ENCODE results near the gene PDE4C. TPM values are rescaled to one million over a fixed set of nuclear protein-coding genes. Genes with fewer than 3 reads are reported as not detected.

Gene PDE4C
- total RNA-seq, 1 donor from 2014 or later = 0.20 TPM

- no peak for DNase-seq (ENCODE audit: low read depth)
Observed at GRCh38 chr19:18198374-18198773, 27.9 kb downstream of the PDE4C start.

GRCh38 chr19:18197941-18198340, 28.3 kb downstream of the PDE4C start:
- DNase-seq (ENCODE audit: low read depth) = no peak

GRCh38 chr19:18197306-18197705, 28.9 kb downstream of the PDE4C start:
- no peak for DNase-seq (ENCODE audit: low read depth)

GRCh38 chr19:18196511-18196845, 29.8 kb downstream of the PDE4C start:
- DNase-seq (ENCODE audit: low read depth) = no peak

GRCh38 chr19:18194554-18195238, 31.5 kb downstream of the PDE4C start:
- no peak for DNase-seq (ENCODE audit: low read depth)

- no peak for DNase-seq (ENCODE audit: low read depth)
Observed at GRCh38 chr19:18194181-18194530, 32.1 kb downstream of the PDE4C start.

- no peak for DNase-seq (ENCODE audit: low read depth)
Observed at GRCh38 chr19:18193388-18194180, 32.7 kb downstream of the PDE4C start.

- peak; percentile 99 for DNase-seq (ENCODE audit: low read depth)
Observed at GRCh38 chr19:18192673-18193387, 33.4 kb downstream of the PDE4C start, which contains the start of gene MPV17L2. MPV17L2 (plus strand) TSS chr19:18193218; CDS start chr19:18193282, 64 bp downstream.

- DNase-seq (ENCODE audit: low read depth) = no peak
Observed at GRCh38 chr19:18191640-18192062, 34.6 kb downstream of the PDE4C start.

- no peak for DNase-seq (ENCODE audit: low read depth)
Observed at GRCh38 chr19:18190278-18190677, 36.0 kb downstream of the PDE4C start.

GRCh38 chr19:18185538-18185937, 40.7 kb downstream of the PDE4C start:
- no peak for DNase-seq (ENCODE audit: low read depth)

GRCh38 chr19:18183529-18183928, 42.7 kb downstream of the PDE4C start:
- DNase-seq (ENCODE audit: low read depth) = no peak

- no peak for DNase-seq (ENCODE audit: low read depth)
Observed at GRCh38 chr19:18179957-18180356, 46.3 kb downstream of the PDE4C start.

- no peak for DNase-seq (ENCODE audit: low read depth)
Observed at GRCh38 chr19:18176367-18177310, 49.6 kb downstream of the PDE4C start.

GRCh38 chr19:18174983-18175382, 51.3 kb downstream of the PDE4C start:
- DNase-seq (ENCODE audit: low read depth) = no peak

Other genes with a start within 250 kb of the PDE4C start
- gene ARRDC2, start 218.3 kb downstream of the PDE4C start, total RNA-seq = 14.9 and 18.6 TPM in 2 replicates
- gene IL12RB1, start 139.5 kb downstream of the PDE4C start, total RNA-seq = not detected in 2 replicates
- gene MAST3, start 128.7 kb downstream of the PDE4C start, total RNA-seq = 0.35 and 5.7 TPM in 2 replicates
- gene PIK3R2, start 73.3 kb downstream of the PDE4C start, total RNA-seq = 15.8 and 56.9 TPM in 2 replicates
- gene IFI30, start 52.6 kb downstream of the PDE4C start, total RNA-seq = 20.8 and 25.1 TPM in 2 replicates
- 12.3 and 57.1 TPM in 2 replicates for gene MPV17L2, start 33.2 kb downstream of the PDE4C start, total RNA-seq
- 0.35 and 0.80 TPM in 2 replicates for gene RAB3A, start 22.4 kb downstream of the PDE4C start, total RNA-seq
- 0.50 TPM in 1 of 2 replicates, not detected in the other for gene IQCN, start 48.0 kb upstream of the PDE4C start, total RNA-seq
- 140 and 234 TPM in 2 replicates for gene JUND, start 55.2 kb upstream of the PDE4C start, total RNA-seq
- gene LSM4, start 96.6 kb upstream of the PDE4C start, total RNA-seq = 115 and 223 TPM in 2 replicates
- gene PGPEP1, start 114.2 kb upstream of the PDE4C start, total RNA-seq = 24.0 and 33.2 TPM in 2 replicates
- gene GDF15, start 159.7 kb upstream of the PDE4C start, total RNA-seq = 108 and 190 TPM in 2 replicates
- not detected in 2 replicates for gene LRRC25, start 171.2 kb upstream of the PDE4C start, total RNA-seq
- gene SSBP4, start 193.0 kb upstream of the PDE4C start, total RNA-seq = 40.5 and 49.3 TPM in 2 replicates
- gene ISYNA1, start 211.7 kb upstream of the PDE4C start, total RNA-seq = 37.5 and 69.9 TPM in 2 replicates

Data from renal cortical epithelial cell (primary cell).